ENCODE results near the gene CYGB. TPM values are rescaled to one million over a fixed set of nuclear protein-coding genes. Genes with fewer than 3 reads are reported as not detected.
A peak's percentile ranks its signal among the peaks of the same experiment; 100 is the strongest.

Gene CYGB
- total and polyA plus RNA-seq, 2 of the 13 experiments (the other 11 are each of a cell fraction or from before 2014, with no cell fraction given) = 18.9 to 27.1 TPM

- TF ChIP-seq TBP (CRISPR knock-in tag; IDR thresholded peaks at IDR 0.05) (no peak), GATAD2A (CRISPR knock-in tag; IDR thresholded peaks at IDR 0.05) (no peak), CTCF (CRISPR knock-in tag; IDR thresholded peaks at IDR 0.05) (no peak; the same call in 1 of the 2 replicates), TBL1XR1 (IDR thresholded peaks at IDR 0.05; ENCODE audit: borderline replicate concordance, low read length, partially characterized antibody) (no peak), ZNF317 (CRISPR knock-in tag; IDR thresholded peaks at IDR 0.05) (no peak), SSRP1 (CRISPR knock-in tag; IDR thresholded peaks at IDR 0.05) (0 out of 2 replicates have a peak, but pooled peaks have one; percentile 39), NFATC3 (CRISPR knock-in tag; IDR thresholded peaks at IDR 0.05) (no peak), TFDP1 (CRISPR knock-in tag; IDR thresholded peaks at IDR 0.05; ENCODE audit: borderline replicate concordance) (peak; percentile 57; the same call in 1 of the 2 replicates), FOXM1 (CRISPR knock-in tag; IDR thresholded peaks at IDR 0.05) (no peak), PHF20 (CRISPR knock-in tag; IDR thresholded peaks at IDR 0.05) (no peak), HINFP (CRISPR knock-in tag; IDR thresholded peaks at IDR 0.05; ENCODE audit: low read depth) (no peak; the same call in 1 of the 2 replicates), AGO2 (optimal IDR thresholded peaks at IDR 0.05; ENCODE audit: low read depth, low read length) (peak; percentile 82), CC2D1A (CRISPR knock-in tag; IDR thresholded peaks at IDR 0.05) (no peak), PRPF4 (IDR thresholded peaks at IDR 0.05; ENCODE audit: low read depth, low read length, poor library complexity, severe bottlenecking) (no peak), CCDC6 (CRISPR knock-in tag; IDR thresholded peaks at IDR 0.05) (no peak), ZNF720 (CRISPR knock-in tag; IDR thresholded peaks at IDR 0.05) (no peak), XRCC5 (optimal IDR thresholded peaks at IDR 0.05; ENCODE audit: low read length) (peak; percentile 52), ELF1 (CRISPR knock-in tag; IDR thresholded peaks at IDR 0.05) (peak; percentile 45; the same call in 1 of the 2 replicates)
- TF ChIP-seq, protein P1, sequence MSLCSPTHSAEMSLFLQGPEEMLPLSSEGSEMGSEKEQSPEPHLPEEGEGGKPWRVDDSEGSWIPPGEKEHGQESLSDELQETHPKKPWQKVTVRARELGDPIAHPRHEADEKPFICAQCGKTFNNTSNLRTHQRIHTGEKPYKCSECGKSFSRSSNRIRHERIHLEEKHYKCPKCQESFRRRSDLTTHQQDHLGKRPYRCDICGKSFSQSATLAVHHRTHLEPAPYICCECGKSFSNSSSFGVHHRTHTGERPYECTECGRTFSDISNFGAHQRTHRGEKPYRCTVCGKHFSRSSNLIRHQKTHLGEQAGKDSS (CRISPR knock-in tag; IDR thresholded peaks at IDR 0.05; ENCODE audit: borderline replicate concordance, low read depth) = peak; percentile 67; the same call in 1 of the 2 replicates
- TF ChIP-seq, protein P2, sequence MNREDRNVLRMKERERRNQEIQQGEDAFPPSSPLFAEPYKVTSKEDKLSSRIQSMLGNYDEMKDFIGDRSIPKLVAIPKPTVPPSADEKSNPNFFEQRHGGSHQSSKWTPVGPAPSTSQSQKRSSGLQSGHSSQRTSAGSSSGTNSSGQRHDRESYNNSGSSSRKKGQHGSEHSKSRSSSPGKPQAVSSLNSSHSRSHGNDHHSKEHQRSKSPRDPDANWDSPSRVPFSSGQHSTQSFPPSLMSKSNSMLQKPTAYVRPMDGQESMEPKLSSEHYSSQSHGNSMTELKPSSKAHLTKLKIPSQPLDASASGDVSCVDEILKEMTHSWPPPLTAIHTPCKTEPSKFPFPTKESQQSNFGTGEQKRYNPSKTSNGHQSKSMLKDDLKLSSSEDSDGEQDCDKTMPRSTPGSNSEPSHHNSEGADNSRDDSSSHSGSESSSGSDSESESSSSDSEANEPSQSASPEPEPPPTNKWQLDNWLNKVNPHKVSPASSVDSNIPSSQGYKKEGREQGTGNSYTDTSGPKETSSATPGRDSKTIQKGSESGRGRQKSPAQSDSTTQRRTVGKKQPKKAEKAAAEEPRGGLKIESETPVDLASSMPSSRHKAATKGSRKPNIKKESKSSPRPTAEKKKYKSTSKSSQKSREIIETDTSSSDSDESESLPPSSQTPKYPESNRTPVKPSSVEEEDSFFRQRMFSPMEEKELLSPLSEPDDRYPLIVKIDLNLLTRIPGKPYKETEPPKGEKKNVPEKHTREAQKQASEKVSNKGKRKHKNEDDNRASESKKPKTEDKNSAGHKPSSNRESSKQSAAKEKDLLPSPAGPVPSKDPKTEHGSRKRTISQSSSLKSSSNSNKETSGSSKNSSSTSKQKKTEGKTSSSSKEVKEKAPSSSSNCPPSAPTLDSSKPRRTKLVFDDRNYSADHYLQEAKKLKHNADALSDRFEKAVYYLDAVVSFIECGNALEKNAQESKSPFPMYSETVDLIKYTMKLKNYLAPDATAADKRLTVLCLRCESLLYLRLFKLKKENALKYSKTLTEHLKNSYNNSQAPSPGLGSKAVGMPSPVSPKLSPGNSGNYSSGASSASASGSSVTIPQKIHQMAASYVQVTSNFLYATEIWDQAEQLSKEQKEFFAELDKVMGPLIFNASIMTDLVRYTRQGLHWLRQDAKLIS (CRISPR knock-in tag; IDR thresholded peaks at IDR 0.05) = no peak
These were observed 36.3 kb downstream of the CYGB start, which contains the start of gene RHBDF2 (continued) for GRCh38 chr17:76501018-76501826.
